OCI-LY3 (cell line): ENCODE data around the gene MAGEB16.

Source experiments
- EZH2phosphoT487 ChIP-seq: fragments of 200-600 bp; shearing (Covaris generic); IDR thresholded peaks from 2 replicates; pipeline ENCODE4 v1.6.1; 2018; ENCODE audit warnings: antibody characterized with exemption, mixed run types, low read depth
- TF ChIP-seq, protein P1 (sequence below): fragments of 200-600, 300-600 bp; sonication (generic); IDR thresholded peaks from 2 replicates; pipeline ENCODE4 v1.5.1; 2014; ENCODE audit warnings: antibody characterized with exemption, low read length, low read depth

DNA sequence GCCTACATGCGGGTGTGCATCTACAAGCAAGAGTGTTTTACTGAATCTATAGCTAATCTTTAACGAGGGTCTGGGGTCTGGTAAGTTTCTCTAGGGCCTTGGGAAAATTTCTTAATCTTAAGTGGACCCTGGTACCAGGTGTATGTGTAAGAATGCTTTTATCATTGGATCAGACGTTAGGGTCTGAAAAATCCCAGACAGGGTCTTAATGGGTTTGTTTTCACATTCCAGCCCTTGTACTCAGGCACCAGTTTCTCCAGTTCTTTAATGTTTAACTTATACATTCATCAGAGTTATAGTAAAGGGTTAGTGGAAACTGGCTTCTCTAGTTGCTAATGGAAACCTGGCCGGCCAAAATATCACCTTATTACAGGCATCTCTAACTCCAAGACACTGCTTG lies 11.6 kb downstream of the MAGEB16 start:
- TF ChIP-seq, protein P1, sequence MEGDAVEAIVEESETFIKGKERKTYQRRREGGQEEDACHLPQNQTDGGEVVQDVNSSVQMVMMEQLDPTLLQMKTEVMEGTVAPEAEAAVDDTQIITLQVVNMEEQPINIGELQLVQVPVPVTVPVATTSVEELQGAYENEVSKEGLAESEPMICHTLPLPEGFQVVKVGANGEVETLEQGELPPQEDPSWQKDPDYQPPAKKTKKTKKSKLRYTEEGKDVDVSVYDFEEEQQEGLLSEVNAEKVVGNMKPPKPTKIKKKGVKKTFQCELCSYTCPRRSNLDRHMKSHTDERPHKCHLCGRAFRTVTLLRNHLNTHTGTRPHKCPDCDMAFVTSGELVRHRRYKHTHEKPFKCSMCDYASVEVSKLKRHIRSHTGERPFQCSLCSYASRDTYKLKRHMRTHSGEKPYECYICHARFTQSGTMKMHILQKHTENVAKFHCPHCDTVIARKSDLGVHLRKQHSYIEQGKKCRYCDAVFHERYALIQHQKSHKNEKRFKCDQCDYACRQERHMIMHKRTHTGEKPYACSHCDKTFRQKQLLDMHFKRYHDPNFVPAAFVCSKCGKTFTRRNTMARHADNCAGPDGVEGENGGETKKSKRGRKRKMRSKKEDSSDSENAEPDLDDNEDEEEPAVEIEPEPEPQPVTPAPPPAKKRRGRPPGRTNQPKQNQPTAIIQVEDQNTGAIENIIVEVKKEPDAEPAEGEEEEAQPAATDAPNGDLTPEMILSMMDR: no peak
- no peak for TF ChIP-seq EZH2phosphoT487
